ENCODE data around the gene TBC1D30. TPM values are rescaled to one million over a fixed set of nuclear protein-coding genes. Genes with fewer than 3 reads are reported as not detected.
A peak's percentile ranks its signal among the peaks of the same experiment; 100 is the strongest.

TBC1D30 gene
- total RNA-seq, 6 experiments from 2014 or later, result 1.1 to 2.7 (median 1.3) TPM

DNA sequence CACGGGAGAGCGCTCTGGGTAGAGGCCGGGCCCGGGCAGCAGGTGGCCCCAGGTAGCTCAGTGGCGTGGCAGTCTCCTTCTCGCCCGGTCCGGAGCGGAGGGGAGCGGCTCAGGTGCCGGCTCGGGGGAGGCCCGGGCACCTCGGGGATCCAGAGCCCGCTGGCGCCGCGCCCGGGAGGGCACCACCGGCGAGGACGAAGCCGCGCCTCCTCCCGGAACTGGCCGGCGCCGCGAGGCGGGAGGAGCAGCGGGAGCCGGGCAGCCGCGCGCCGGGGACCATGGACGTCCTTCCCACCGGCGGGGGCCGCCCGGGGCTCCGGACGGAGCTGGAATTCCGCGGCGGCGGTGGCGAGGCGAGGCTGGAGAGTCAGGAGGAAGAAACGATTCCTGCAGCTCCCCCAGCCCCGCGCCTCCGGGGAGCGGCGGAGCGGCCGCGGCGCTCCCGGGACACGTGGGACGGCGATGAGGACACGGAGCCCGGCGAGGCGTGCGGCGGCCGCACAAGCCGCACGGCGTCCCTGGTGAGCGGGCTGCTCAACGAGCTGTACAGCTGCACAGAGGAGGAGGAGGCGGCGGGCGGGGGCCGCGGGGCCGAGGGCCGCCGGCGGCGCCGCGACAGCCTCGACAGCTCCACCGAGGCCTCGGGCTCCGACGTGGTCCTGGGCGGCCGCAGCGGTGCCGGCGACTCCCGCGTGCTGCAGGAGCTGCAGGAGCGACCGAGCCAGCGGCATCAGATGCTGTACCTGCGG is 43.7 kb upstream of the TBC1D30 start:
- peak; percentile 23 for TF ChIP-seq POLR2A (IDR thresholded peaks at IDR 0.05)
- TF ChIP-seq, protein P1, sequence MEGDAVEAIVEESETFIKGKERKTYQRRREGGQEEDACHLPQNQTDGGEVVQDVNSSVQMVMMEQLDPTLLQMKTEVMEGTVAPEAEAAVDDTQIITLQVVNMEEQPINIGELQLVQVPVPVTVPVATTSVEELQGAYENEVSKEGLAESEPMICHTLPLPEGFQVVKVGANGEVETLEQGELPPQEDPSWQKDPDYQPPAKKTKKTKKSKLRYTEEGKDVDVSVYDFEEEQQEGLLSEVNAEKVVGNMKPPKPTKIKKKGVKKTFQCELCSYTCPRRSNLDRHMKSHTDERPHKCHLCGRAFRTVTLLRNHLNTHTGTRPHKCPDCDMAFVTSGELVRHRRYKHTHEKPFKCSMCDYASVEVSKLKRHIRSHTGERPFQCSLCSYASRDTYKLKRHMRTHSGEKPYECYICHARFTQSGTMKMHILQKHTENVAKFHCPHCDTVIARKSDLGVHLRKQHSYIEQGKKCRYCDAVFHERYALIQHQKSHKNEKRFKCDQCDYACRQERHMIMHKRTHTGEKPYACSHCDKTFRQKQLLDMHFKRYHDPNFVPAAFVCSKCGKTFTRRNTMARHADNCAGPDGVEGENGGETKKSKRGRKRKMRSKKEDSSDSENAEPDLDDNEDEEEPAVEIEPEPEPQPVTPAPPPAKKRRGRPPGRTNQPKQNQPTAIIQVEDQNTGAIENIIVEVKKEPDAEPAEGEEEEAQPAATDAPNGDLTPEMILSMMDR (IDR thresholded peaks at IDR 0.05), result peak in 1 of 4 donors; percentile 19
- Histone ChIP-seq H3K4me3 (peak overlapping the region; percentile 54 to 63 (median 61)), H3K9me3 (no peaks in the 10 kb centered on the region), H3K27ac (peak overlapping the region in 1 of 3 donors; percentile 21), H3K36me3 (no peaks in the 10 kb centered on the region), H3K4me1 (peaks cover 0 to 11% (median 0%) of the 10 kb centered on the region in 4 donors), H3K27me3 (peaks cover 0 to 3% of the 10 kb centered on the region in 2 donors)
- peak; percentile 74 to 77 (median 77) for DNase-seq
- ATAC-seq, result peak; percentile 84 to 94 (median 90)
- 10% methylated on average over 23 of the region's 103 CpGs for WGBS (ENCODE audit: insufficient coverage, low coverage, low lambda C conversion rate, missing lambda C conversion rate)
- intact Hi-C loops (cut with DNase I), result no loop called here

DNA sequence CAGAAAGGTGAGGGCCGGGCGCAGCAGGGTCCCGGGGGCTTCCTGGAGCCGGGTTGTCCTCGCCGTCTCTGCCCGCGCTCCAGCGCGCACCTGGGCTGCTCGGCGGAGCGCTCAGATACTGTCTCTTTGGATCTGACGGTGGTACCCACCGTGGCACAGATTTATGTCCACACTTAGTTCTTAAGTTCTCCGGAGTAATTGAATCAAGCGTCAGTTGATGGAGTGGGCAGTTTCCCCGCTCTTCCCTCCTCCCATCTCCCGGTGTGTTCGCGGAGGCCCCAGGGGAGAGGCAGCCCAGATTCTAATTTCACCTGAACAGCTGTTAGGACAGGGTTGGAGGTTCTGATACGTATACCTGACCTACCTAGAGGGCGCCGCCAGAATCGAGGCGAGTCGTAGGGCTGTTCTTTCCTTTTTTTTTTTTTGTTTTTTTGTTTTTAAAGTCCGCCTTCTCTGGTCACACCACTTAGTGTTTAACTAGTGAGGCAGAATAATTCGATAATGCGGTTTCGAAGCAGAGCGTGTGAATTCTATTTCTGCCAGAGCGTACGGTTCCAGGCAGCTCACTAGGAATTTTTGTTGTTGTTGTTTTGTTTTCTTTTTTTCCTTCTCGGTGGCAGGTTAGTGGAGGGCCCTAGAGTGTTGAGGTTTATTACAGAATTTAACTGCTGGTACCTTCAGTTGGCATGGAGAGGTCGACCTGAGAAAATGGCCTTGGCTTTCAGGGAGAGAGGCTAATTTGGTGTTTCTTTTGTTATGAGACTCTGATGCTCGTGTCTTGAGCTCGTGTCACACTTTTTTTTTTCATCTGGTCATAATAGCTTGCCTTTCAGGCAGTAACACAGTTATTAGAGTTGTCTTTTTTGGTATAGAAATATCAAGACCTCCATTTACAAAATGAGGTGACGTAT is 42.9 kb upstream of the TBC1D30 start:
- Histone ChIP-seq H3K4me3 (peak overlapping the region; percentile 54 to 63 (median 61)), H3K36me3 (no peaks in the 10 kb centered on the region), H3K27me3 (peaks cover 0 to 3% of the 10 kb centered on the region in 2 donors), H3K9me3 (no peaks in the 10 kb centered on the region), H3K27ac (peak overlapping the region in 1 of 3 donors; percentile 34), H3K4me1 (peaks cover 0 to 11% (median 0%) of the 10 kb centered on the region in 4 donors)
- peak; percentile 29 to 53 (median 47) for ATAC-seq
- peak in 1 of 3 donors; percentile 31 for DNase-seq
- TF ChIP-seq, protein P1 (IDR thresholded peaks at IDR 0.05), result no peak
- TF ChIP-seq POLR2A (IDR thresholded peaks at IDR 0.05), result no peak
- intact Hi-C loops (cut with DNase I), result no loop called here
- 14% methylated on average over 21 of the region's 39 CpGs for WGBS (ENCODE audit: insufficient coverage, low coverage, low lambda C conversion rate, missing lambda C conversion rate)

DNA sequence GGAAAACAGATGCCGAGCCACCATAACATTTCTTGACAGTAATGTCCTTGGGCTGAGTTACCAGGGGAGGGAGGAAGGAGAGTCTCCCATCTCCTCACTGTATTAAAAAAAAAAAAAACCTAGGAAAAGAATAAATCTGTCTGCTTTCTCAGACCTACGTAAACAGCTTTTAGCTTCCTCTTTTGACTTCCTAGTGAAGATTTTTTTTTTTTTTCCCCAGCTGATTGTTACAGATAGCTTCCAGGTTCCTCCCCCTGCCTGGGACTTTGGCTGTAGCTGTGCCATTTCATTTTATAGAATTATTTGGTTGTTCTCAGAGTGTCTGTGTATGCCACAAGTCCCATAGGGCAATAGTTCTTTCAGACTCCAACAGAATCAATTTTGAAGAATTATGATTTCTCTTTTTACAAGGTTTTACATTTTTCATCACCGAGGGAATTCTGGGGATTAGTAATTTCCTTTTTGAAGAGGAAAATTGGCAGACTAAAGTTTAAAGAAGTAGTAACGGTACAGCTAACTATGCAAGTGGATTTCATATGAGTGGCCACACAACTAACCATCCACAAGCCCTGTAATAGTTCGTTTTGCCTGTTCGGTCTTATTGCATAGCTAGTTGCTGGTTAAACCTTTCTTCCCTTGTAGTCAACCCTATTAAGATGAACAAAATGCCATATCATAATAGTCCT is 42.1 kb upstream of the TBC1D30 start:
- Histone ChIP-seq H3K36me3 (no peaks in the 10 kb centered on the region), H3K27me3 (peaks cover 0 to 3% of the 10 kb centered on the region in 2 donors), H3K4me3 (peak overlapping the region in 1 of 3 donors; percentile 63), H3K9me3 (no peaks in the 10 kb centered on the region), H3K4me1 (peaks cover 0 to 11% (median 0%) of the 10 kb centered on the region in 4 donors), H3K27ac (peak overlapping the region in 1 of 3 donors; percentile 34)
- DNase-seq (no peak), ATAC-seq (peak in 3 of 4 donors; percentile 17 to 20 (median 19))
- no peak for TF ChIP-seq POLR2A (IDR thresholded peaks at IDR 0.05)
- TF ChIP-seq, protein P1 (IDR thresholded peaks at IDR 0.05), result no peak
- intact Hi-C loops (cut with DNase I), result no loop called here
- 38% methylated on average over 6 of the region's 6 CpGs for WGBS (ENCODE audit: insufficient coverage, low coverage, low lambda C conversion rate, missing lambda C conversion rate)

DNA sequence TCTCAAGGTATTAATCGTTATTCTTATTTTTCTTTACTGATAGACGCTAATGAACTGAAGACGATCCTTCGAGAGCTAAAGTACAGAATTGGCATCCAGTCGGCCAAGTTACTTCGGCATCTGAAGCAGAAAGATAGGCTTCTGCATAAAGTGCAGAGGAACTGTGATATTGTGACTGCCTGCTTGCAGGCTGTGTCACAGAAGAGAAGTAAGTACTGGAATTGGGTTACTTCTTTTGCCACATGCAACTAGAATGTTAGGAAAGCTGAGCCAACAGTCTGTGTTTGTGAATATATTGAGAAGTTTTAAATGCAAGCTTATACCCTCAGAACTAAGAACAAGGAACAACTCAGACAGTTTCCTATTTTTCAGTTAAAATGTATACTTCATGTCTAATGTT is 38.6 kb upstream of the TBC1D30 start:
- no peak overlapping the region for H3K27ac ChIP-seq
- peaks cover 0 to 10% (median 0%) of the 10 kb centered on the region in 4 donors for H3K4me1 ChIP-seq
- intact Hi-C loops (cut with DNase I), result no loop called here
- TF ChIP-seq, protein P1 (IDR thresholded peaks at IDR 0.05), result no peak
- no peak for TF ChIP-seq POLR2A (IDR thresholded peaks at IDR 0.05)
- H3K27me3 ChIP-seq, result peaks cover 0 to 3% of the 10 kb centered on the region in 2 donors
- ATAC-seq (peak in 2 of 4 donors; percentile 32 to 52), DNase-seq (no peak)
- WGBS (ENCODE audit: insufficient coverage, low coverage, low lambda C conversion rate, missing lambda C conversion rate), result 87% methylated on average over 6 of the region's 6 CpGs
- H3K36me3 ChIP-seq, result no peaks in the 10 kb centered on the region
- no peak overlapping the region for H3K4me3 ChIP-seq
- no peaks in the 10 kb centered on the region for H3K9me3 ChIP-seq
